HG03066 (cell line): ENCODE measurements around the gene KDM4C.
A peak's percentile ranks its signal among the peaks of the same experiment; 100 is the strongest.

ENCODE experiments used
- ATAC-seq: cut with Tn5 transposase; IDR thresholded peaks from one replicate; pipeline ENCODE4 v1.9.1; 2021; ENCODE audit warnings: low read depth; ENCODE audit not compliant: unreplicated experiment

KDM4C gene

DNA sequence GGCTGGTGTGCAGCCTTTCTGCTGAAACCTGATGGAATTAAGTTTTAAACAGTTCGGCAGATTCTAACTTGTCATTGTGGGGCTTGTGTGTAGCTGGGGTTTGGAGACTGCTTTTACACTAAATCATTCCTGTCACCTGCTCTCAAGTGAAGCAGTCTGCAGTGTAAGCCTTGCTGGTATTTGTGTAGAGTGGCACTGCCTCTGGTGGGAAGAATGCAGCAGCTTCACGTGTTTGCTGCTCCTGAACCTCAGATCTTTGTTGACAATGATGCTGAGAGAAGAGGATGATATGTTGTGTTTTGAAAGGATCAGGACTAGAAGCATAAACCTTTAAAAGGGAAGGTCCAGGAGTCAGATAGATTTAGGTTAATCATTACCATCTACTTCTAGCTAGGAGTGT, 88.1 kb downstream of the KDM4C start:
- ATAC-seq, result no peak

GRCh38 chr9:6852243-6852963, 94.6 kb downstream of the KDM4C start:
- no peak for ATAC-seq

- ATAC-seq, result no peak
These were observed 98.1 kb downstream of the KDM4C start for GRCh38 chr9:6855860-6856259.

DNA sequence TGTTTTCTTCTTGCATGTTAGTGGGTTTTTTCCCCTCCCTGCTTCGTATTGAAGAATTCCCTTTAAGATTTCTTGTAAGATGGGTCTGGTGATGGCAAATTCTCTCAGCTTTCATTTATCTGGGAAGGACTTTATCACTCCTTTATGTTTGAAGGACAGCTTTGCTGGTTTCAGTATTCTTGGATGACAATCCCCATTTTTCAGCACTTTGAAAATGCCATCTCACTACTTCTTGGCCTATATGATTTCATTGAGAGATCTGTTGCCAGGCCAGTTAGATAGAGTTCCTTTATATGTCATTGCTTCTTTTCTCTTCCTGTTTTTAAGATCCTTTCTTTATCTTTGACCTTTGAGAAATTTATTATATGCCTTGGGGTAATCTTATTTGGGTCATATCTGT, 106.3 kb downstream of the KDM4C start:
- no peak for ATAC-seq

DNA sequence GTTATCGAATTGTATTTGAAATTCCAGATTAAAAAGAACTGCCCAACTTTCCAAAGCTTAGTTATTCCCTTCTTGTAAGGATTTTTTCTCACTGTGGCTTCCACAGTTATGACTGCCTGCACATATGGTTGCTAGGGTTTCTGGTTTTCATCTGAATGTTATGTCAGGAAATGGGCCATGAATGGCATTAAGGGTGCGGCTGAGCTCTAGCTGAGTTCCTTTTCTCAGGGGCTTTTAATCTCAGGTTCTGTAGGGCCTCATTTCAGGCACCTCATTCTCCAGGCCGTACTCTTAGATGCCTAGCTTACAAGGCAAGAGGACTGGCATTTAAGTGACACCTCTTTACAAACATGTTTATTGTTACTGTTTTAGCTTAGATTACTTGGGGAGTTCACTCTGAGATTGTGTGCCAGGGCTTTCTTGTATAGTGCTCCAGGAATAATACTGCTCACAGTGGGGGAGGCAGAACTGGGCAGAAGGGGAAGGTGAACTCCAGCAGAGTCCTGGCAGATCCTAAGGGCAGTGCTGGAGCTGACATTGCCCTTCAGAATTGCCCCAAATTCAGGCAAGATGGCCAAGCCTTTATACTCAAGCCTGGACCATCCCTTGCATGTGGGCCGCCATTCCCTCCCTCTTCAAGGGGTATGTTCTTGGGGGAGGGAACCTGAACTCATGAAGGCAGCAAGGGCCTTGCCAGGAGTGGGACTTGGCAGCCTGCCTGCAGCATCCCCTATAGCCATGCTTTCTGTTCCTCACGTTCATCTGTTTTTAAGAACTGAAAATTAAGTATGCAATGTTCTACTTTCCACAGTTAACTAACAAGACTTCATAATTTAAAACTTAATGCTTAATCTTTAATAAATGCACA, 111.5 kb downstream of the KDM4C start:
- no peak for ATAC-seq

- ATAC-seq, result no peak
These were observed 112.4 kb downstream of the KDM4C start for GRCh38 chr9:6870149-6870548.

DNA sequence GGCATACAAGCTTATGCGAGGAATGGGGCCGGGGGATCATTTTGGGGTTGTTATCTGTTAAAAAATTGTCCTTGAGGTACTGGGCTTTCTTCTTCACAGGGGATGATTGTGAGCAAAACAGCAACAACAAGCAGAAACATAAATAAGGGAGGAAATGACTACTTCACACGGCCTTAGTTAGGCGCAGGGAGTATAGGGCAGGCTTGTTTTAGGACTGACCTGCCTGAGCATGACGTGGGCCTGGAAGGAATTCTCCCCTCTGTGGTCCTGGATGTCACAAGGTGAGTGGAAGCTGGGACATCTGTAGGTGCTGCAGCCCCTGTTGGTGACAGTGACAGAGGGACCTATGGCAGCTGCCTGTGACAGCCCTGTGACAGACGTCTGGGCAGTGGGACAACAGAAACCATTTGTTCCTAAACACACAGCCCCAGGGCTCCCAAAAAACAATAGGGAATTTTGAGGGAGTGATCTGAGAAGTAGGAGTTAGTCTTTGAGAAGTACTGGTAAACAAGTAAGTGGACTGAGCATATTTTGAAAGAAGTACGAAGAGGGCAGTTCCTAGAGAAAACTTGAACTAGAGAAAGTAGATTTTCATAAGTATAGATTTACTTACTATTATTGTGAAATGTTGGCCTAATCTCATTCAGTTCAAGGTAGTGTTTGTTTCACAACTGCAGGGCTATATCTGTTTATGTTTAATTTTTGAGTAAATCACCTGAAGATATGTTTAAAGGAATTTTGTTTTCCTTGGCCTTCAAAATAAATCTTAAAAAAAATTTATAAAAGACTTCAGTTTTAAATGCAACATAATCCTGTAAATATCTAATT, 113.1 kb downstream of the KDM4C start:
- no peak for ATAC-seq

DNA sequence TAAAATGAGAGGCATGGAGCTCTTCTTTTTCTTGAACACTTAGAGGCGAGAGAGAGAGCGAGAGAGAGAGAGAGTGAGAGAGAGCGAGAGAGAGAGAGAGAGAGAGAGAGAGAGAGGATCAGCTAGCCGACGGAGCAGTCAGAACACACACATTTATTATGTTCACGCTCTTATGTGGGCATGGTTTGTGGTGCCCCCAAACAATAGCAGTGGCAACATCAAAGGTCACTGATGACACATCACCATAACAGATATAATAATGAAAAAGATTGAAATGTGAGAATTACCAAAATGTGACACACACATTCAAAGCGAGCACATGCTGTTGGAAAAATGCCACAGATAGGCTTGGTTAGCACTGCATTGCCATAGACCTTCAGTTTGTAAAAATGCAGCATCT, 116.1 kb downstream of the KDM4C start:
- ATAC-seq, result no peak

DNA sequence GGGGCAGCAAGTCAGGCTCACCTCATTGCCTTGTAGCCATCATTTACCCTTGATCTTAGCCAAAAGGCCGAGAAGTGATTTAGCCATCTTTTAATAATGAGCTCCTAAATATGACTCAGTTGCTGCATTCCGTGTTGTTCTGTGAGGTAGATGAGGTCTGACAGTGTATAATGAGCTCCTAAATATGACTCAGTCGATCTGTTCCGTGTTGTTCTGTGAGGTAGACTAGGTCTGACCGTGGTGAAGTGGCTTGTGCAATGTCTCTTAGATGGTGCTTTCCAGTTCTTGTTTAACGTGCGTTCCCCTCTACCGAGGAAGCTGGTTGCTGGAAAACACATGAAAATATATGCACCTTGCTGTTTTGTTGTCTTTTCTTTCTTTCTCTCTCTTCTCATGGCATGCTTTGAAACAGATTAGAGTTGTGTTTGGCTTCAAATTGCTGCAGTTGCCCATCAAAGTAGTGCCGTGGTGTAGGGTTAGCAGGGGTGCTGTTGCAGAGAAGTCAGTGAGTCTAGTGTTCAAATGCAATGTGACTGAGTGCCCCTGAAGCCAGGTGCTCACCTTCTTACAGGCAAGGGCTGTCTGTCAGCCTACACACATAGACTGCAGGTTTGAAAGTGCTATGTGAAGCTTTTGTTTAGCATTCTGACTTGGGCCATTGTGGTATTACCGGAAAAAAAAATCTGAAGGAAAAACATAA, 118.6 kb downstream of the KDM4C start:
- ATAC-seq, result no peak

GRCh38 chr9:6877671-6878161, 119.9 kb downstream of the KDM4C start:
- no peak for ATAC-seq

DNA sequence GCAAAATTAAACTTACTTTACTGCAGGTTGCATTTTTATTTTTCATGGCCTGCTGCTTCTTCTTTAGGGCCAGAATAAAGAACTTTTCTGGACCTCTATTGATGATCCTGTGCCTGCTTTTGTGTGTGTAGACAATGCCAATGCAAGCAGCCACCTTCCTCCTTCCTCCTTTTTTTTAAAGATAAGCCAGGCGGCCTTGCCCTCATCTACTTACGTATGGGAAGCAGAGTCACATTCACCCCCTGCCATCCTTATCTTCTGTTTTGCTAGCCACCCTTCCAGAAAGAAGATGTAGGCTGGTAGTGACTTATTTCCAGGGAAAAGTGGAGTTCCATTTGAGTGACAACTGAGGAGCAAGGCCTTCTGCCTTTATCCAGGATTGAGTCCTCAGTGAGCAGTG, 122.9 kb downstream of the KDM4C start:
- no peak for ATAC-seq

GRCh38 chr9:6884101-6884500, 126.3 kb downstream of the KDM4C start:
- ATAC-seq, result no peak

DNA sequence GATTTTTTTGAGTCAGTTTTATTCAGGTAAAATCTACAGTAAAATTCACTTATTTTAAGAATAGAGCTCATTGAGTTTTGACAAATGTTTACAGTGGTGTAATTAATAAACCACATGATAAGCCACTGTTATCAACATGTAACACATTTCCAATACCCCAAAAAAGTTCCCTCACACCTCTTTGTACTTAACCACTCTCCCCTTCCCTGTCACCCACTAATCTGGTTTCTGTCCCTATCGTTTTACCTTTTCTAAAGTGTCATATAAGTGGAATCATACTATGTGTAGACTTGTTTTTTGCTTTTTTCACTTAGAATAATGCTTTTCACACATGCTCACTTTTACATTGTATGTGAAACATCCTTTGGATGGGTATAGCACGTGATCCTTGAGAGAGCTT, 127.2 kb downstream of the KDM4C start:
- no peak for ATAC-seq

- ATAC-seq, result no peak
These were observed 129.3 kb downstream of the KDM4C start for GRCh38 chr9:6887051-6887450.

DNA sequence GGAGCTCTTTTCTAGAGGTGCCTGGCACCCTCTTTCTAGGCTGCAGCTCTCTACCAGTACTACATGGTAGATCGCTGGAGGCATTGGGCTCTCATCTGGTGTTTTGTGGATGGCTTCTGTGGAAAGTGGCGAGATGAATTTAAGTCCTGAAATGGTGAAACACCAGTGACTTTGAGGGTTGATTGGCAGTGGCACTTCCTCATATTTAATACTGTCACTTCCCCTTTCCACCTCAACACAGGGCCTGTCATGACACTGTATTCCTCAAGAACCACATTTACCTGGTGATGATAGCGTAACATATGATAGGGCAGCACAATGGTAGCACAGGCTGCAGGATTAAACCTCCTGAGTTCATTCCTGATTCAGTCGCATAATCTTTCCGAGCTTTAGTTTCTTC, 132.1 kb downstream of the KDM4C start:
- ATAC-seq, result no peak

DNA sequence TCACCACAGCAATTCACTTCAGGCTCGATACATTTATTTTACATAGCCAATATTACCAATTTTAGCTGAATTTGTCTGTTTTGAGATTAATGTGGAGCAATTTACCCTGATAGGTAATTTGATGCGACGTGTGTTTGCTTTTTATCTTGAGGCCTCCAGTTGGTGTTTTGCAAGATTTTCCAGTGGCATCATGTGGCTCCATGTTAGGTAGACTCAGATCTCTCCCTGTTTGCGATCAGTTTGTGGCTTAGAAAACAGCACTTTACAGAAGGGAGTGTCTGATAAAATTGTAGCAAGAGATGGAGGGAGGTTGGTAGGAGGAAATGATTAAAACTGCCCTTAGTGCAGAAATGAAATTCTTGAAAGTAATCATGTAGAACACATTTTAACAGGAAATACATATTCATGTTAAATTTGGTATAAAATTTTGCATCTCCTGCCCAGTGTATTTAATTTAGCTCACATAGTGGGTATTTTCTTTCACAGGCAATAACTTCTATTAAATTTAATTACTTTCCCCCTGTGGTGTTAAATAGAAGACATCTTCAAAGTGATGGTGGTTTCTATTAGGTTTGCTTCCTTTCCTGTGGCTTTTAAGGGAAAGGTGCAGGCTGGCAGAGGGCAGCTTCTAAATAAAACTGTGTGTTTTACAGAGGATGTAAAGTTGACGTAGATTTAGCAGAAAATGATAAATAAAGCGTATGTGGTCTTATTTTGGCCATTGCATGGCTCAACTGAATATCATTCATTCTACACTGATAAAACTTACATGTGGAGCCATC, 135.8 kb downstream of the KDM4C start:
- peak; percentile 29 for ATAC-seq

- ATAC-seq, result peak; percentile 87
These were observed 136.4 kb downstream of the KDM4C start for GRCh38 chr9:6894135-6894534.

GRCh38 chr9:6895754-6896153, 138.0 kb downstream of the KDM4C start:
- ATAC-seq, result no peak

GRCh38 chr9:6896562-6896961, 138.8 kb downstream of the KDM4C start:
- ATAC-seq, result no peak
